HepG2 (cell line): ENCODE results near the gene TIAM1. TPM values are rescaled to one million over a fixed set of nuclear protein-coding genes. Genes with fewer than 3 reads are reported as not detected.

Experiments used
- ATAC-seq: fragments of 200-7000 bp; cut with Tn5 transposase; 3 replicates; pipeline ENCODE4 v1.9.1; 2020; ENCODE audit warnings: mild to moderate bottlenecking, moderate library complexity
- BruUV-seq: library from RNA; stranded (reverse); fragments of 400-500 nt; replicated peaks from 2 replicates; lab custom pipeline; 2021; lab: Mats Ljungman, UMichigan
- CTCF ChIA-PET: fragments of 300-600 bp; formaldehyde crosslinking; extraction: SDS; loops from one replicate; lab custom pipeline; 2021; ENCODE audit warnings: low total read pairs, inconsistent platforms, low intra/inter-chr PET ratio; lab: Yijun Ruan, JAX
- POLR2A ChIA-PET: fragments of 350-600 bp; sonication (Branson Sonifier 250); formaldehyde crosslinking; loops from one replicate; lab custom pipeline; 2020; ENCODE audit warnings: antibody characterized with exemption, inconsistent platforms; lab: Yijun Ruan, JAX
- DNase-seq: peaks from one replicate; pipeline ENCODE4 v3.0.0-alpha.2; 2015; ENCODE audit warnings: low spot score
- FAIRE-seq: peaks from 3 replicates; lab custom pipeline; 2011; peaks lifted over from hg19 to GRCh38; lab: Jason Lieb, UNC
- H2AFZ ChIP-seq: one replicate; pipeline ENCODE4 v1.6.1; 2011; ENCODE audit warnings: low read length, inconsistent platforms
- H3K27ac ChIP-seq: fragments of 300-600 bp; 3 replicates; pipeline ENCODE4 v1.8.0; 2011; ENCODE audit warnings: mixed run types, mild to moderate bottlenecking, mixed read lengths, low read length, inconsistent platforms; ENCODE audit not compliant: insufficient read depth; ENCODE audit errors: extremely low read length
- H3K27me3 ChIP-seq, 2 experiments: fragments of 200-600 bp in 1 of 2; 2 replicates in 1 of 2; 3 replicates in 1 of 2; pipeline versions ENCODE4 v1.6.0 to v1.8.0; 2011; ENCODE audit warnings: low read length in 2 of 2, mild to moderate bottlenecking in 2 of 2, moderate library complexity in 2 of 2, inconsistent platforms in 1 of 2; ENCODE audit not compliant: insufficient read depth in 2 of 2, control insufficient read depth in 1 of 2
- H3K36me3 ChIP-seq, 2 experiments: fragments of 200-600 bp in 1 of 2; replicated peaks in 1 of 2; 2 replicates in 1 of 2; 3 replicates in 1 of 2; pipeline versions ENCODE4 v1.5.1 to v1.8.0; 2011; ENCODE audit warnings: low read length in 2 of 2, inconsistent platforms in 1 of 2; ENCODE audit not compliant: insufficient read depth in 2 of 2, control insufficient read depth in 1 of 2
- H3K4me1 ChIP-seq: 2 replicates; pipeline ENCODE4 v1.5.1; 2012; ENCODE audit warnings: low read length, inconsistent platforms; ENCODE audit not compliant: insufficient read depth
- H3K4me2 ChIP-seq: 2 replicates; pipeline ENCODE4 v1.6.0; 2011; ENCODE audit warnings: low read depth, low read length, inconsistent platforms
- H3K4me3 ChIP-seq, 3 experiments: fragments of 200-600 bp in 1 of 3; sonication (generic), shearing (Covaris generic) in 1 of 3; replicated peaks in 1 of 3; 2 replicates each; pipeline ENCODE4 v1.5.1; 2011 to 2016; ENCODE audit warnings: low read length in 3 of 3, inconsistent platforms in 2 of 3, low read depth in 2 of 3, mild to moderate bottlenecking in 2 of 3, control low read depth in 1 of 3, mixed read lengths in 1 of 3; ENCODE audit not compliant: insufficient read depth in 1 of 3
- H3K79me2 ChIP-seq: one replicate; pipeline ENCODE4 v1.6.1; 2011; ENCODE audit warnings: low read length, inconsistent platforms; ENCODE audit not compliant: insufficient read depth
- H3K9ac ChIP-seq: 2 replicates; pipeline ENCODE4 v1.6.0; 2011; ENCODE audit warnings: mild to moderate bottlenecking, low read depth, low read length, inconsistent platforms; ENCODE audit not compliant: insufficient read depth
- H3K9me3 ChIP-seq: 2 replicates; pipeline ENCODE4 v1.5.1; 2012; ENCODE audit warnings: mild to moderate bottlenecking, low read length
- H4K20me1 ChIP-seq: 2 replicates; pipeline ENCODE4 v1.6.0; 2011; ENCODE audit warnings: inconsistent platforms, mild to moderate bottlenecking, low read length, moderate library complexity; ENCODE audit not compliant: insufficient read depth
- CENPX ChIP-seq: sonication (generic); formaldehyde crosslinking; IDR thresholded peaks from 2 replicates; pipeline ENCODE4 v1.9.0; 2021; ENCODE audit warnings: mild to moderate bottlenecking, missing genetic modification reagents, moderate library complexity
- CERS6 ChIP-seq: sonication (generic); formaldehyde crosslinking; IDR thresholded peaks from 2 replicates; pipeline ENCODE4 v1.5.0; 2020; ENCODE audit warnings: missing genetic modification reagents
- HDAC2 ChIP-seq: sonication (generic); formaldehyde crosslinking; IDR thresholded peaks from 2 replicates; pipeline ENCODE4 v1.4.0; 2020; ENCODE audit warnings: missing genetic modification reagents
- KLF13 ChIP-seq: sonication (generic); formaldehyde crosslinking; IDR thresholded peaks from 2 replicates; pipeline ENCODE4 v1.4.0; 2020; ENCODE audit warnings: mild to moderate bottlenecking, missing genetic modification reagents
- PAX8 ChIP-seq: sonication (generic); formaldehyde crosslinking; IDR thresholded peaks from 2 replicates; pipeline ENCODE4 v1.8.0; 2022; ENCODE audit warnings: mild to moderate bottlenecking, missing genetic modification reagents, borderline replicate concordance
- ZBTB3 ChIP-seq: sonication (generic); formaldehyde crosslinking; IDR thresholded peaks from 2 replicates; pipeline ENCODE4 v1.4.0; 2020; ENCODE audit warnings: low read depth, mild to moderate bottlenecking, moderate library complexity, missing genetic modification reagents, borderline replicate concordance
- ZBTB40 ChIP-seq, 2 experiments: fragments of 450-650 bp in 1 of 2; sonication (generic) in 1 of 2; formaldehyde crosslinking in 1 of 2; IDR thresholded peaks; 2 replicates each; pipeline versions ENCODE4 v1.6.1 to v1.8.0; 2016 to 2022; ENCODE audit warnings: antibody characterized with exemption in 1 of 2, mild to moderate bottlenecking in 1 of 2, missing genetic modification reagents in 1 of 2
- ZKSCAN5 ChIP-seq: sonication (generic); formaldehyde crosslinking; IDR thresholded peaks from 2 replicates; pipeline ENCODE4 v1.5.1; 2020; ENCODE audit warnings: mild to moderate bottlenecking, missing genetic modification reagents
- ZNF17 ChIP-seq: sonication (generic); formaldehyde crosslinking; IDR thresholded peaks from 2 replicates; pipeline ENCODE4 v1.5.0; 2020; ENCODE audit warnings: mild to moderate bottlenecking, missing genetic modification reagents
- ZNF234 ChIP-seq: sonication (generic); formaldehyde crosslinking; conservative IDR thresholded peaks from 2 replicates; pipeline ENCODE4 v1.5.1; 2020; ENCODE audit warnings: mild to moderate bottlenecking, missing genetic modification reagents
- ZNF580 ChIP-seq: IDR thresholded peaks from 2 replicates; pipeline ENCODE4 v1.6.1; 2016; ENCODE audit warnings: low read depth, borderline replicate concordance
- ZNF792 ChIP-seq: IDR thresholded peaks from 2 replicates; pipeline ENCODE4 v1.6.1; 2016
- WGBS: methylation state at CpG from one replicate; pipeline ENCODE4 v1.1.6; 2017; ENCODE audit warnings: low lambda C conversion rate; 5-methylcytosine and 5-hydroxymethylcytosine counted together
- in situ Hi-C: cut with HindIII; loops from 2 replicates; pipeline ENCODE4 v1.10.0; 2017; ENCODE audit warnings: low pct_unique_long_range_greater_than_20kb; ENCODE audit not compliant: extremely low pct_ligation_motif_present
- intact Hi-C: fragments of 100-400 bp; cut with micrococcal nuclease; formaldehyde crosslinking; loops from one replicate; pipeline ENCODE4 v1.10.0; 2022; ENCODE audit not compliant: unreplicated experiment
- polyA plus RNA-seq, 8 experiments: library from polyadenylated mRNA; depleted of rRNA in 3 of 8; stranded (reverse) in 7 of 8; unstranded in 1 of 8; fragments of >200 nt; fragmentation: Illumina TruSeq in 4 of 8; extraction: Trizol in 4 of 8; gene quantifications; 2 replicates each; pipeline versions ENCODE4 v1.2.1 to v1.2.3, GENCODE V29; 2011 to 2016; ENCODE audit warnings: low read depth in 4 of 8, missing spikeins in 1 of 8, mixed read lengths in 1 of 8; ENCODE audit not compliant: insufficient read depth in 1 of 8
- total RNA-seq, 5 experiments: library from RNA; depleted of rRNA; stranded (reverse); fragments of >200 nt; fragmentation: Illumina TruSeq; extraction: Trizol; gene quantifications; 2 replicates each; pipeline ENCODE4 v1.2.3, GENCODE V29; 2016; ENCODE audit warnings: low read depth in 1 of 5

Gene TIAM1
- total and polyA plus RNA-seq, 2 of the 13 experiments (the other 11 are each of a cell fraction or from before 2014, with no cell fraction given): 0.13 to 0.24 TPM

- no peak overlapping the region for H3K27ac ChIP-seq
- no peaks in the 10 kb centered on the region for H3K9me3 ChIP-seq
- DNase-seq: no peak
- no peak overlapping the region for H2AFZ ChIP-seq
- H4K20me1 ChIP-seq: no peaks in the 10 kb centered on the region
- BruUV-seq: no TSS peak
- H3K4me2 ChIP-seq: no peak overlapping the region
- no peak overlapping the region for H3K9ac ChIP-seq
- H3K36me3 ChIP-seq: no peaks in the 10 kb centered on the region
- in situ Hi-C loops: no loop called here
- no peak overlapping the region for H3K4me3 ChIP-seq
- POLR2A ChIA-PET: no interaction called here
- H3K27me3 ChIP-seq: no peaks in the 10 kb centered on the region
- no peak for FAIRE-seq
- TF ChIP-seq ZNF792 (CRISPR knock-in tag) (no peak), PAX8 (no peak), ZBTB3 (no peak), KLF13 (no peak), ZNF580 (no peak), ZNF17 (CRISPR knock-in tag) (no peak), HDAC2 (CRISPR knock-in tag) (no peak), ZNF234 (CRISPR knock-in tag) (no peak), ZBTB40 (IDR thresholded peaks at IDR 0.05) (no peak), ZBTB40 (CRISPR knock-in tag; IDR thresholded peaks at IDR 0.05) (no peak), CENPX (CRISPR knock-in tag) (no peak), ZKSCAN5 (CRISPR knock-in tag) (no peak), CERS6 (CRISPR knock-in tag) (no peak)
- no peaks in the 10 kb centered on the region for H3K79me2 ChIP-seq
- 39% methylated on average over 3 of the region's 3 CpGs for whole genome bisulfite sequencing
- intact Hi-C loops: no loop called here
- CTCF ChIA-PET: no interaction called here
- H3K4me1 ChIP-seq: no peaks in the 10 kb centered on the region
- no peak for ATAC-seq
Observed at GRCh38 chr21:31372471-31372765, 28.4 kb upstream of the TIAM1 start.
